Measurements from ENCODE around the gene C5.

GRCh38 chr9:120948824-120949223 is 101.3 kb downstream of the C5 start:
- TF ChIP-seq, protein P1, sequence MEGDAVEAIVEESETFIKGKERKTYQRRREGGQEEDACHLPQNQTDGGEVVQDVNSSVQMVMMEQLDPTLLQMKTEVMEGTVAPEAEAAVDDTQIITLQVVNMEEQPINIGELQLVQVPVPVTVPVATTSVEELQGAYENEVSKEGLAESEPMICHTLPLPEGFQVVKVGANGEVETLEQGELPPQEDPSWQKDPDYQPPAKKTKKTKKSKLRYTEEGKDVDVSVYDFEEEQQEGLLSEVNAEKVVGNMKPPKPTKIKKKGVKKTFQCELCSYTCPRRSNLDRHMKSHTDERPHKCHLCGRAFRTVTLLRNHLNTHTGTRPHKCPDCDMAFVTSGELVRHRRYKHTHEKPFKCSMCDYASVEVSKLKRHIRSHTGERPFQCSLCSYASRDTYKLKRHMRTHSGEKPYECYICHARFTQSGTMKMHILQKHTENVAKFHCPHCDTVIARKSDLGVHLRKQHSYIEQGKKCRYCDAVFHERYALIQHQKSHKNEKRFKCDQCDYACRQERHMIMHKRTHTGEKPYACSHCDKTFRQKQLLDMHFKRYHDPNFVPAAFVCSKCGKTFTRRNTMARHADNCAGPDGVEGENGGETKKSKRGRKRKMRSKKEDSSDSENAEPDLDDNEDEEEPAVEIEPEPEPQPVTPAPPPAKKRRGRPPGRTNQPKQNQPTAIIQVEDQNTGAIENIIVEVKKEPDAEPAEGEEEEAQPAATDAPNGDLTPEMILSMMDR (IDR thresholded peaks at IDR 0.05; ENCODE audit: poor library complexity) = no peak
- TF ChIP-seq EZH2 (IDR thresholded peaks at IDR 0.05; ENCODE audit: borderline replicate concordance) (no peak), EZH2phosphoT487 (IDR thresholded peaks at IDR 0.05; ENCODE audit: low read depth, severe bottlenecking, unreplicated experiment) (no peak)

Measured in hepatocyte (in vitro differentiated cells).